ENCODE measurements around the gene SNTB2. TPM values are rescaled to one million over a fixed set of nuclear protein-coding genes. Genes with fewer than 3 reads are reported as not detected.

Gene SNTB2
- total and polyA plus RNA-seq, 9 of the 15 experiments (the other 6 are each of a cell fraction or from before 2014, with no cell fraction given), result 1.2 to 13.7 (median 5.7) TPM

GRCh38 chr16:69267633-69268032 lies 80.7 kb downstream of the SNTB2 start (continued):
- TF ChIP-seq MEIS2 (IDR thresholded peaks at IDR 0.05; ENCODE audit: partially characterized antibody) (peak; percentile 89), ZNF12 (CRISPR knock-in tag; IDR thresholded peaks at IDR 0.05) (no peak), CBFA2T2 (conservative IDR thresholded peaks at IDR 0.05) (peak; percentile 87), POLR2AphosphoS5 (IDR thresholded peaks at IDR 0.05; ENCODE audit: control insufficient read depth, insufficient read depth, low read depth, low read length) (peak; percentile 76), MYC (IDR thresholded peaks at IDR 0.05; ENCODE audit: low read depth, low read length) (no peak), MYC (CRISPR knock-in tag; IDR thresholded peaks at IDR 0.05; ENCODE audit: borderline replicate concordance, low read depth) (no peak), ZBTB11 (CRISPR knock-in tag; IDR thresholded peaks at IDR 0.05) (no peak), ZNF316 (IDR thresholded peaks at IDR 0.05) (peak; percentile 80), L3MBTL2 (IDR thresholded peaks at IDR 0.05) (peak; percentile 50; the same call in 1 of the 2 replicates), ELK1 (CRISPR knock-in tag; IDR thresholded peaks at IDR 0.05) (no peak), FOSL1 (tag; conservative IDR thresholded peaks at IDR 0.05) (0 out of 2 replicates have a peak, but pooled peaks have one; percentile 24), FOXM1 (IDR thresholded peaks at IDR 0.05; ENCODE audit: low read depth) (peak; percentile 61; the same call in 1 of the 2 replicates), FOXM1 (CRISPR knock-in tag; IDR thresholded peaks at IDR 0.05; ENCODE audit: low read depth) (no peak)

All from K562 (cell line).